ENCODE measurements around the gene RPS3. TPM values are rescaled to one million over a fixed set of nuclear protein-coding genes. Genes with fewer than 3 reads are reported as not detected.

The RPS3 gene
- total and polyA plus RNA-seq, 2 donors = 3,302 to 4,078 TPM

GRCh38 chr11:75420224-75421034 is 21.1 kb downstream of the RPS3 start:
- 97% methylated on average over 14 of the region's 14 CpGs for WGBS
- H3K9me3 ChIP-seq (ENCODE audit: control insufficient read depth in 2 of 2, insufficient read depth in 1 of 2, low read length in 1 of 2) = no peaks in the 10 kb centered on the region
- H3K4me1 ChIP-seq (ENCODE audit: control insufficient read depth in 2 of 2, insufficient read depth in 2 of 2, low read length in 2 of 2) = no peaks in the 10 kb centered on the region
- H3K36me3 ChIP-seq (ENCODE audit: control insufficient read depth in 2 of 2, insufficient read depth in 2 of 2, low read length in 1 of 2) = peaks cover 16 to 24% of the 10 kb centered on the region in 2 donors
- H3K27me3 ChIP-seq (ENCODE audit: control insufficient read depth in 2 of 2, insufficient read depth in 1 of 2, low read length in 1 of 2) = no peaks in the 10 kb centered on the region
- H3K4me3 ChIP-seq (ENCODE audit: low read length in 2 of 2) = no peak overlapping the region
- no peak overlapping the region for H3K27ac ChIP-seq (ENCODE audit: low read depth in 1 of 2, low read length in 1 of 2)
- DNase-seq (ENCODE audit: low read depth in 6 of 9, low spot score in 9 of 9) = no peak

- H3K4me1 ChIP-seq (ENCODE audit: control insufficient read depth in 2 of 2, insufficient read depth in 2 of 2, low read length in 2 of 2) = no peaks in the 10 kb centered on the region
- no peaks in the 10 kb centered on the region for H3K27me3 ChIP-seq (ENCODE audit: control insufficient read depth in 2 of 2, insufficient read depth in 1 of 2, low read length in 1 of 2)
- 93% methylated on average over 11 of the region's 11 CpGs for whole genome bisulfite sequencing
- H3K9me3 ChIP-seq (ENCODE audit: control insufficient read depth in 2 of 2, insufficient read depth in 1 of 2, low read length in 1 of 2) = no peaks in the 10 kb centered on the region
- H3K4me3 ChIP-seq (ENCODE audit: low read length in 2 of 2) = no peak overlapping the region
- peaks cover 14 to 24% of the 10 kb centered on the region in 2 donors for H3K36me3 ChIP-seq (ENCODE audit: control insufficient read depth in 2 of 2, insufficient read depth in 2 of 2, low read length in 1 of 2)
- DNase-seq (ENCODE audit: low read depth in 6 of 9, low spot score in 9 of 9) = no peak
- H3K27ac ChIP-seq (ENCODE audit: low read depth in 1 of 2, low read length in 1 of 2) = no peak overlapping the region
These were observed 21.8 kb downstream of the RPS3 start for GRCh38 chr11:75421035-75421602.

- H3K4me1 ChIP-seq (ENCODE audit: control insufficient read depth in 2 of 2, insufficient read depth in 2 of 2, low read length in 2 of 2) = no peaks in the 10 kb centered on the region
- H3K9me3 ChIP-seq (ENCODE audit: control insufficient read depth in 2 of 2, insufficient read depth in 1 of 2, low read length in 1 of 2) = no peaks in the 10 kb centered on the region
- no peak overlapping the region for H3K27ac ChIP-seq (ENCODE audit: low read depth in 1 of 2, low read length in 1 of 2)
- 96% methylated on average over 2 of the region's 2 CpGs for WGBS
- peaks cover 12 to 24% of the 10 kb centered on the region in 2 donors for H3K36me3 ChIP-seq (ENCODE audit: control insufficient read depth in 2 of 2, insufficient read depth in 2 of 2, low read length in 1 of 2)
- no peak overlapping the region for H3K4me3 ChIP-seq (ENCODE audit: low read length in 2 of 2)
- DNase-seq (ENCODE audit: low read depth in 6 of 9, low spot score in 9 of 9) = no peak
- H3K27me3 ChIP-seq (ENCODE audit: control insufficient read depth in 2 of 2, insufficient read depth in 1 of 2, low read length in 1 of 2) = peaks cover 0 to 5% of the 10 kb centered on the region in 2 donors
These were observed 22.6 kb downstream of the RPS3 start for GRCh38 chr11:75421902-75422247.

- no peak for DNase-seq (ENCODE audit: low read depth in 6 of 9, low spot score in 9 of 9)
- H3K27me3 ChIP-seq (ENCODE audit: control insufficient read depth in 2 of 2, insufficient read depth in 1 of 2, low read length in 1 of 2) = peaks cover 3 to 12% of the 10 kb centered on the region in 2 donors
- H3K4me1 ChIP-seq (ENCODE audit: control insufficient read depth in 2 of 2, insufficient read depth in 2 of 2, low read length in 2 of 2) = no peaks in the 10 kb centered on the region
- H3K27ac ChIP-seq (ENCODE audit: low read depth in 1 of 2, low read length in 1 of 2) = no peak overlapping the region
- 98% methylated on average over 15 of the region's 15 CpGs for WGBS
- no peaks in the 10 kb centered on the region for H3K9me3 ChIP-seq (ENCODE audit: control insufficient read depth in 2 of 2, insufficient read depth in 1 of 2, low read length in 1 of 2)
- peaks cover 9 to 23% of the 10 kb centered on the region in 2 donors for H3K36me3 ChIP-seq (ENCODE audit: control insufficient read depth in 2 of 2, insufficient read depth in 2 of 2, low read length in 1 of 2)
- H3K4me3 ChIP-seq (ENCODE audit: low read length in 2 of 2) = no peak overlapping the region
These were observed 23.2 kb downstream of the RPS3 start for GRCh38 chr11:75422248-75423231.

GRCh38 chr11:75423721-75424120 is 24.4 kb downstream of the RPS3 start:
- Histone ChIP-seq H3K4me3 (ENCODE audit: low read length in 2 of 2) (no peak overlapping the region), H3K36me3 (ENCODE audit: control insufficient read depth in 2 of 2, insufficient read depth in 2 of 2, low read length in 1 of 2) (peaks cover 7 to 19% of the 10 kb centered on the region in 2 donors), H3K27ac (ENCODE audit: low read depth in 1 of 2, low read length in 1 of 2) (no peak overlapping the region), H3K27me3 (ENCODE audit: control insufficient read depth in 2 of 2, insufficient read depth in 1 of 2, low read length in 1 of 2) (peaks cover 11 to 23% of the 10 kb centered on the region in 2 donors), H3K9me3 (ENCODE audit: control insufficient read depth in 2 of 2, insufficient read depth in 1 of 2, low read length in 1 of 2) (peaks cover 1 to 5% of the 10 kb centered on the region in 2 donors), H3K4me1 (ENCODE audit: control insufficient read depth in 2 of 2, insufficient read depth in 2 of 2, low read length in 2 of 2) (no peaks in the 10 kb centered on the region)
- no peak for DNase-seq (ENCODE audit: low read depth in 6 of 9, low spot score in 9 of 9)
- 94% methylated on average over 9 of the region's 9 CpGs for WGBS

GRCh38 chr11:75424396-75424795 is 25.1 kb downstream of the RPS3 start:
- WGBS = 98% methylated on average over 1 of the region's 1 CpG
- Histone ChIP-seq H3K4me1 (ENCODE audit: control insufficient read depth in 2 of 2, insufficient read depth in 2 of 2, low read length in 2 of 2) (peaks cover 0 to 3% of the 10 kb centered on the region in 2 donors), H3K27ac (ENCODE audit: low read depth in 1 of 2, low read length in 1 of 2) (no peak overlapping the region)

GRCh38 chr11:75425422-75425821 is 26.1 kb downstream of the RPS3 start:
- DNase-seq (ENCODE audit: low read depth in 6 of 9, low spot score in 9 of 9) = no peak
- 93% methylated on average over 29 of the region's 29 CpGs for WGBS
- H3K4me1 ChIP-seq (ENCODE audit: control insufficient read depth in 2 of 2, insufficient read depth in 2 of 2, low read length in 2 of 2) = peaks cover 4 to 5% of the 10 kb centered on the region in 2 donors

More at GRCh38 chr11:75424396-75424795, 25.1 kb downstream of the RPS3 start:
- peaks cover 17 to 30% of the 10 kb centered on the region in 2 donors for H3K27me3 ChIP-seq (ENCODE audit: control insufficient read depth in 2 of 2, insufficient read depth in 1 of 2, low read length in 1 of 2)
- peaks cover 7 to 16% of the 10 kb centered on the region in 2 donors for H3K36me3 ChIP-seq (ENCODE audit: control insufficient read depth in 2 of 2, insufficient read depth in 2 of 2, low read length in 1 of 2)
- no peak overlapping the region for H3K4me3 ChIP-seq (ENCODE audit: low read length in 2 of 2)
- H3K9me3 ChIP-seq (ENCODE audit: control insufficient read depth in 2 of 2, insufficient read depth in 1 of 2, low read length in 1 of 2) = peaks cover 4 to 11% of the 10 kb centered on the region in 2 donors
- no peak for DNase-seq (ENCODE audit: low read depth in 6 of 9, low spot score in 9 of 9)

GRCh38 chr11:75426720-75427086 is 27.4 kb downstream of the RPS3 start:
- Histone ChIP-seq H3K27ac (ENCODE audit: low read depth in 1 of 2, low read length in 1 of 2) (no peak overlapping the region), H3K4me3 (ENCODE audit: low read length in 2 of 2) (no peak overlapping the region), H3K9me3 (ENCODE audit: control insufficient read depth in 2 of 2, insufficient read depth in 1 of 2, low read length in 1 of 2) (peaks cover 8 to 15% of the 10 kb centered on the region in 2 donors), H3K4me1 (ENCODE audit: control insufficient read depth in 2 of 2, insufficient read depth in 2 of 2, low read length in 2 of 2) (peaks cover 7 to 10% of the 10 kb centered on the region in 2 donors), H3K27me3 (ENCODE audit: control insufficient read depth in 2 of 2, insufficient read depth in 1 of 2, low read length in 1 of 2) (peaks cover 39 to 50% of the 10 kb centered on the region in 2 donors), H3K36me3 (ENCODE audit: control insufficient read depth in 2 of 2, insufficient read depth in 2 of 2, low read length in 1 of 2) (peaks cover 7 to 9% of the 10 kb centered on the region in 2 donors)
- no peak for DNase-seq (ENCODE audit: low read depth in 6 of 9, low spot score in 9 of 9)
- 93% methylated on average over 5 of the region's 5 CpGs for WGBS

More at GRCh38 chr11:75425422-75425821, 26.1 kb downstream of the RPS3 start:
- Histone ChIP-seq H3K36me3 (ENCODE audit: control insufficient read depth in 2 of 2, insufficient read depth in 2 of 2, low read length in 1 of 2) (peaks cover 7 to 16% of the 10 kb centered on the region in 2 donors), H3K9me3 (ENCODE audit: control insufficient read depth in 2 of 2, insufficient read depth in 1 of 2, low read length in 1 of 2) (peaks cover 7 to 15% of the 10 kb centered on the region in 2 donors), H3K4me3 (ENCODE audit: low read length in 2 of 2) (no peak overlapping the region), H3K27me3 (ENCODE audit: control insufficient read depth in 2 of 2, insufficient read depth in 1 of 2, low read length in 1 of 2) (peaks cover 27 to 37% of the 10 kb centered on the region in 2 donors), H3K27ac (ENCODE audit: low read depth in 1 of 2, low read length in 1 of 2) (no peak overlapping the region)
